Hematopoietic multipotent progenitor cell (in vitro differentiated cells): Measurements from ENCODE around the gene CXCL16. TPM values are rescaled to one million over a fixed set of nuclear protein-coding genes. Genes with fewer than 3 reads are reported as not detected.
"Not testable (repeated sequence)": the region's sequence is repeated elsewhere in the genome, so short reads cannot be mapped to it uniquely, and the experiment has no call there.

Experiments used
- DNase-seq, 3 donors: peaks; one replicate each; pipeline ENCODE4 v3.0.0-alpha.2; 2011 to 2015; ENCODE audit warnings: low read depth in 2 of 3, low spot score in 2 of 3
- total RNA-seq: library from RNA; depleted of rRNA; stranded (reverse); fragments of >200 nt; gene quantifications from one replicate; pipeline ENCODE4 v1.2.3, GENCODE V29; 2012

CXCL16 gene
- total RNA-seq, 1 donor: 0.27 TPM

DNA sequence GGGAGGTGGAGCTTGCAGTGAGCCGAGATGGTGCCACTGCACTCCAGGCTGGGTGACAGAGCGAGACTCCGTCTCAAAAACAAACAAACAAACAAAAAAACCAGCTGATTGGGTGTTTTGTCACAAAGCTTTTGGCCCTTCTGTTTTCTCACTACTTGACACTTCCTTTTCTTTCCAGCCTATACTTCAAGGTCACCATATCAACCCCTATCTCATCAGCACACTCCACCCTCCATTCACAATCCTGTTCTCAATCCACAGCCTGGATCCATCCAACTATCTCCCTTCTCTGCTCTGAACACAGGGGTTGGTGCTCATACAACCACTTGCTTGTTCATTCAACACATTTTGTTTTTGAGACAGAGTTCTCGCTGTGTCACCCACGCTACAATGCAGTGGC is 15.1 kb downstream of the CXCL16 start:
- no peak for DNase-seq

GRCh38 chr17:4722678-4723240 is 17.0 kb downstream of the CXCL16 start:
- DNase-seq: no peak

DNA sequence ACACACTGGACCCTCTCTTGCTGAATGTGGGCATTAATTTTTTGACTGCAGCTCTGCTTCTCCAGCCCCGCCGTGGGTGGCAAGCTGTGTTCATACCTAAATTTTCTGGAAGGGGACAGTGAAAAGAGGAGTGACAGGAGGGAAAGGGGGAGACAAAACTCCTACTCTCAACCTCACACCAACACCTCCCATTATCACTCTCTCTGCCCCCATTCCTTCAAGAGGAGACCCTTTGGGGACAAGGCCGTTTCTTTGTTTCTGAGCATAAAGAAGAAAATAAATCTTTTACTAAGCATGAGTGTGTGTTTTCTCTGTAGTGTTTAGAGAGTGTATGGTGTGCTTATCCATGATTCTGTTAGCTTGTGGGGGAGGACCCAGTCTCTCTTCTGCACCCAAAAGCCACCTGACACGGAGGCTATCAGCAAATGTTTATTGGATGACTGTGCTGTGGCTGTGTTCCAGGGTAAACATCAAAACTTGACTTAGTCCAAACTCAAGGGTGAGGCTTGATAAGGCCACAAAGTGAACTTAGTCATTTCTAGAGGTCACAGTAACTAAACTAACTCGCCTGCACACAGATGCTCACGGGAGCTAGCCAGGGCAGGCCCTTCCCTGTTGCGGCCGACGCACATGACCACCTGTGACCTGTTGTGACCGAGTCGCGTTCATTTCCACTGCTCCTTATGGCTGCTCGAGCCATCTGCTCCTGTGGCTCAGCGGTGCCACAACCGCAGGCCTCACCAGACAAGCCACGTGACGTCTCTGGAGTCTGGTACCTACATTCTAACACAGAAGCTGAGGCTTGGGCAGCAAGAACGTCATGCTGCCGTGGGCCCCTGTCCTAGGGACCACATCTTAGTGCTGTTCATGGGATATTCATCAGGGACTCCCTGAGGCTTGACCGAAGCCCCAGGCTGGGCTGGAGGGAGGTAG is 18.3 kb downstream of the CXCL16 start:
- DNase-seq: no peak

GRCh38 chr17:4720787-4721186 is 18.9 kb downstream of the CXCL16 start:
- no peak for DNase-seq

- no peak for DNase-seq
Observed at GRCh38 chr17:4719684-4720221, 20.0 kb downstream of the CXCL16 start.

DNA sequence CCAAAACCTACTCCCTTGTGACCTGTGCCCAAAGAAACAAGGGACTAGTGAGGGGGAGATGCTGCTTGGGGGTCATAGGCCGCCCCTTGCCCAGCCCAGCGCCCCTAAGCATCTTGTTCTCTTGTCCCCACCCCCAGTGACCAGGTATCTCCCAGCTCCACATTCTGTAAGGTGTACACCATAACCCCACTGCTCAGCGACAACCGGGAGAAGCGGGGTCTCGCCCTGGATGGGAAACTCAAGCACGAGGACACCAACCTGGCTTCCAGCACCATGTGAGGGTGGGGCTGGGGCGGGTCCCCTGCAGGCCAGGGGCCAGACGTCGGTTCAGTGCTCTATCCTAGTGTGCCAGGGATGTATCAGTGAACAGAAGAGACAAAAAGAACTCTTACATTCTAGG is 20.6 kb downstream of the CXCL16 start:
- no peak for DNase-seq

DNA sequence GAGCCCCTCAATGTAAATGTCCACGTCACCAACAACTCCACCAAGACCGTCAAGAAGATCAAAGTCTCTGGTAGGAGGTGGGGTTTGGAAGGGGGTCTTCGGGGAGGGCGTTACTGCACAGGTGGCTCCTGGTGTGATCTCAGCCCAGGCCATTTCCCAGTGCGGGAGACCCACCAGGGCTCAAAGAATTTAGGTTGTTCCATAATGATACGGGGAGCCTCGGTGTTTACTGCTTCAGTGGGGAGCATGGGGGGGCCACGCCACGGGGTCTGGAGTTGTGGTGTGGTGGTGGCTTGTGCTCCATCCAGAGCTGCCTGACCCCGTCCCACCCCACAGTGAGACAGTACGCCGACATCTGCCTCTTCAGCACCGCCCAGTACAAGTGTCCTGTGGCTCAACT is 21.5 kb downstream of the CXCL16 start:
- DNase-seq: no peak

DNA sequence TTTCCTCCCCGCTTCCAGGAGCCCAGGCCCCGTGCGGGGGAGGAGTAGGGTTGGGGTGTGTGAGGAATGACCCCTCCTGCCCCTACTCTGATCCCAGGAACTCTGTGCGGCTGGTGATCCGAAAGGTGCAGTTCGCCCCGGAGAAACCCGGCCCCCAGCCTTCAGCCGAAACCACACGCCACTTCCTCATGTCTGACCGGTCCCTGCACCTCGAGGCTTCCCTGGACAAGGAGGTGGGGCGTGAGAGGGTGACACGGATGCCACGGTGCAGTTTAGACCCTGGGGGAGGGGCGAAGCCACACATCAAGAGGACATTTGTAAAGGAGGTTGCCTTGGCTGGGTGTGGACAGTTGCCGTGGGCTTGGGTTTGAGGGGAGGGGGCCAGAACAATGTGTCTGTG is 21.9 kb downstream of the CXCL16 start:
- no peak for DNase-seq

- no peak for DNase-seq
Observed at GRCh38 chr17:4716081-4716480, 23.6 kb downstream of the CXCL16 start.

- DNase-seq: peak in 2 of 3 donors; percentile 66 to 73
Observed at GRCh38 chr17:4715063-4715744, 24.5 kb downstream of the CXCL16 start.

DNA sequence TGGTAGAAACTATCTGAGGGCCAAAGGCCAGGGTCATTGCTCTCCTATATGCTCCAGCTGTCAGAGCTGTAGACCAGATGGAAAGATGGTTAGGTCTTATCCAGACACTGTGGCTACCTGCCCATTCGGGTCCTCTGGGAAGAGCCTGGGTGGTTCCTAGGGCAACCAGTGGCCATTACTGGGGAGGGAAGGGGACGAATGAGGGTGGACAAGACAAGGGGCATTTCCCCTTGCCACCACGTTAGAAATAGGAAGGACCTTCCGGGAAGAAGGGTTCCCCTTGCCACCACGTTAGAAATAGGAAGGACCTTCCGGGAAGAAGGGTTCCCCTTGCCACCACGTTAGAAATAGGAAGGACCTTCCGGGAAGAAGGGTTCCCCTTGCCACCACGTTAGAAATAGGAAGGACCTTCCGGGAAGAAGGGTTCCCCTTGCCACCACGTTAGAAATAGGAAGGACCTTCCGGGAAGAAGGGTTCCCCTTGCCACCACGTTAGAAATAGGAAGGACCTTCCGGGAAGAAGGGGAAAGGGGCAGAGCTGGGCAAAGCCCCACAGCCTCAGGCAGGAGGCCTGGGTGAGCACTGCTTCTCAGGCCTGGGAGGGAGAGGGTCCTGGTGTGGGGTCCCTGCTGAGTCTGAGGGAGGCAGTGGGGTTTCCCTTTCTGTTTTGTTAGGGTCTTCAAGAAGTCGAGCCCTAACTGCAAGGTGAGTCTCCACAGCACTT is 25.2 kb downstream of the CXCL16 start:
- DNase-seq: not testable (repeated sequence)

- DNase-seq: no peak
Observed at GRCh38 chr17:4712526-4712925, 27.2 kb downstream of the CXCL16 start.

GRCh38 chr17:4711661-4712181 is 28.0 kb downstream of the CXCL16 start:
- DNase-seq: peak in 2 of 3 donors; percentile 54 to 65

DNA sequence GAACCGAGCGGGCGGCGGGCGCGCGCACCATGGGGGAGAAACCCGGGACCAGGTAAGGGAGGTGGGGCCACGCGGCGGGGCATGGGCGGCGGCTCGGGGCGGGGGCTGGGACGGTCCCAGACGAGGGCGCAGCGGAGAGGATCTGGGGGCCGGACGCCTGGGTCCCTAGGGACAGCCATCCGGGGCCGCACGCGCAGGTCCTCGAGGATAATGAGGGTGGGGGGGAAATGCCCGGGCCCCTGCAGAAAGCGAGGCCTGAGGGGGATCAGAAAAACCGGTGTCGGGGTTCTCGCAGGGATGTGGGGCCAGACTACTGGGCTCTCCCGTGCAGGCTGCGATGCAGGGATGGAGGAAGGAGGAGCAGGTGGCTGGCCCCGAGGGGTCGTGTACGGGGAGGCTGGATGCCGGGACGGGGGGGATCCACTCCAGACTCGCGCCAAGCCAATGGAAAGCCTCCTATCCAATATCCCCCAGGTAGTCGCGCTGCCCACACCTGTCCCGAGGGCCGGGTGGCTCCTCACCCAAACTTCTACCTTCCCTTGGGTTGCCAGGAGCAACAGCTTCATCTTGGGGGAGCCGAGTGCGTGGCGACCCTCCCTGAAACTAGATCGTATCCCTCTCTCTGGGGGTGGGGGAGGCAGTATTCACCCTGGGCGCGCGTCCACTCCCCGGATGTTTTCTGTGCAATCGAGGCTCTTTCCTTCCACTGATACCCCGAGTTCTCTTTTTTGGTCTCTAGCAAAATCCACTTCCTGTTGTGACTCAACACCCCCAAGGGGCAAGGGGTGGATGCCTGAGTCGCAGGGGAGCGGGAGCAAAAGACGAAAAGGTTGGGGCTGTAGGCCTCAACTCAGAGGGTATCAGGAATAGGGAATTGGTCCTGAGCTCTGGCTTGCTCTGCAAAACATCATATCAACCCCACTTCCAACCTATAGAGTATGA is 28.8 kb downstream of the CXCL16 start:
- DNase-seq: peak in 2 of 3 donors; percentile 52 to 62

DNA sequence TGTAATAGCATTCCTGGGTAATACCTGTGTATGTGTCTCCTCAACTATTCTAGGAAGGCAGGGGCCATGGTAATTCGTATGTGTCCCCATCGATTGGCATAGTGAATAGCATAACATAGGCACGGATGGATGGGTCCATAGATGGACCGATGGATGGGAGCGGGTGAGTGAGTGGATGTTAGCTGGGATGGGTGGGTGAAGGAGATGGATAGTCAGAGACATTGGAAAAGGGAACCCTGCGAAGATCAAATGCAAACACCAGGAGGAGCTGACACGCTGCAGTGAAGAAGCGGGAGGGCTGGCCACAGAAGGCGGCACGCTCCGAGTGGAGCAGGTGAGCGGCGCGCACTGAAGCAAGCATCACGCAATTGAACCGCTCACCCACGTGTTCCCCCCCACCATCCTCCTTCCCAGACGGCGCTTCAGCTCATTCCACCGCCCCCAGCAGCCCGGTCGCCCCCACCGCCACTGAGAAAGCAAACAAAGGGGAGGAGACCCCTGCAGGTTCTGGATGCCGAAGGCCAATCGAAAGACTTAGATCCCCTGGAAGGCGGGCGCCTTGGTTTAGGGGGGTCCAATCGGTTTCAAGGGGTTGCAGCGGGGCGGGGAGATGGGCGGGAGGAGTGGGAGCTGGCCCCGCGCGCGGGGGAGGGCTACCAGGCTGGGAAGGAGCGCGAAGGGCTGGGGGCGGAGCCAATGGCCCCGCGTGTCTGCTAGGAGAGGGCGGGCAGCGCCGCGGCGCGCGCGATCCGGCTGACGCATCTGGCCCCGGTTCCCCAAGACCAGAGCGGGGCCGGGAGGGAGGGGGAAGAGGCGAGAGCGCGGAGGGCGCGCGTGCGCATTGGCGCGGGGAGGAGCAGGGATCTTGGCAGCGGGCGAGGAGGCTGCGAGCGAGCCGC is 29.7 kb downstream of the CXCL16 start, which contains the start of gene ARRB2:
TSS of gene ARRB2 (plus strand) at position 839 of the 899 bp plus-strand sequence. CDS start 90 bp downstream, outside the sequence.
- DNase-seq: peak; percentile 99 to 100 (median 100)

DNA sequence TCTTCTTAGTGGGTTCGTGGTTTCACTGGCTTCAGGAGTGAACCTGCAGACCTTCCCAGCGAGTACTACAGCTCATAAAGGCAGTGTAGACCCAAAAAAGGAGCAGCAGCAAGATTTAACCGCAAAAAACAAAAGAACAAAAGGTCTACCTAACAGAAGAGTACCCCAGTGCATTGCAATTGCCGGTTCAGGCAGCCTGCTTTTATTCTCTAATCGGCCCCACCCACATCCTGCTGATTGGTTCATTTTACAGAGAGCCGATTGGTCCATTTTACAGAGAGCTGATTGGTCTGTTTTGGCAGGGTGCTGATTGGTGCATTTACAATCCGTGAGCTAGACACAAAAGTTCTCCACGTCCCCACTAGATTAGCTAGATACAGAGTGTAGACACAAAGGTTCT is 31.3 kb downstream of the CXCL16 start:
- peak in 1 of 3 donors; percentile 63 for DNase-seq

- no peak for DNase-seq
Observed at GRCh38 chr17:4706121-4706520, 33.6 kb downstream of the CXCL16 start.

DNA sequence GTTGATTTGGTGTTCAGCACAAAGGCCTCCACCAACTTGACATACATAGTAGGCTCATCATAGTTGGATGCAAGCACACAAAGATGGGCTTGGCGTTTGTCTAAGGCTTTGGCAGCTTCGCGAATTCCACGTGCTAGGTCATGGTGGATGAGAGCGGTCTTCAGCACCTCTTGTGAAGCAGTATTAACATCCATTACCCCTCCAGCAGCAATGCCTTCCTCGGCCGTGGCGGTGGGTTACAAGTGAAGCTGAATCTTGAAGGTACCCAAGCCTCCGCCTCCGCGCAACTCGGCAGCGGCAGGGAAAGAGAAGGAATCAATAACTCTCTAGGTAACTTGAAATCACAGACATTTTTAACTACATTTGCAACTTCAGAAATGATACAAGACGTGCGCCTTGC is 34.7 kb downstream of the CXCL16 start:
- DNase-seq: no peak
